MM.1S (cell line): Measurements from ENCODE around the gene OR8B12.

Experiments
- DNase-seq: peaks from one replicate; pipeline ENCODE4 v3.0.0-alpha.2; 2015
- H2AFZ ChIP-seq: fragments of 300-600 bp; sonication (generic); 2 replicates; pipeline ENCODE4 v1.6.0; 2016; ENCODE audit warnings: antibody characterized with exemption, low read length
- H3F3A ChIP-seq: fragments of 300-600 bp; sonication (generic); 2 replicates; pipeline ENCODE4 v1.6.1; 2016; ENCODE audit warnings: mild to moderate bottlenecking, antibody characterized with exemption, low read length, moderate library complexity, mixed read lengths; ENCODE audit not compliant: insufficient read depth
- H3K27ac ChIP-seq: fragments of 300-600 bp; sonication (generic); 2 replicates; pipeline ENCODE4 v1.5.1; 2016; ENCODE audit warnings: mild to moderate bottlenecking, low read length
- H3K27me3 ChIP-seq: fragments of 300-600 bp; sonication (generic); replicated peaks from 2 replicates; pipeline ENCODE4 v1.6.0; 2016; ENCODE audit warnings: low read length; ENCODE audit not compliant: insufficient read depth
- H3K36me3 ChIP-seq: fragments of 300-600 bp; sonication (generic); replicated peaks from 2 replicates; pipeline ENCODE4 v1.6.1; 2016; ENCODE audit warnings: mild to moderate bottlenecking, low read length, mixed read lengths; ENCODE audit not compliant: insufficient read depth
- H3K4me1 ChIP-seq: fragments of 300-600 bp; sonication (generic); 2 replicates; pipeline ENCODE4 v1.6.1; 2016; ENCODE audit warnings: low read length, mixed read lengths
- H3K4me2 ChIP-seq: fragments of 300-600 bp; sonication (generic); 2 replicates; pipeline ENCODE4 v1.6.0; 2016; ENCODE audit warnings: low read depth, low read length
- H3K4me3 ChIP-seq: fragments of 300-600 bp; sonication (generic); 2 replicates; pipeline ENCODE4 v1.5.1; 2016; ENCODE audit warnings: low read length, mixed read lengths
- H3K79me2 ChIP-seq: fragments of 300-600 bp; sonication (generic); 2 replicates; pipeline ENCODE4 v1.6.1; 2016; ENCODE audit warnings: mixed run types, low read length, mixed read lengths
- H3K9ac ChIP-seq: fragments of 300-600 bp; sonication (generic); 2 replicates; pipeline ENCODE4 v1.6.1; 2016; ENCODE audit warnings: low read length, mixed read lengths
- H3K9me2 ChIP-seq: fragments of 300-600 bp; sonication (generic); replicated peaks from 2 replicates; pipeline ENCODE4 v1.6.1; 2016; ENCODE audit warnings: mild to moderate bottlenecking, low read length, mixed read lengths; ENCODE audit not compliant: insufficient read depth
- H3K9me3 ChIP-seq: fragments of 300-600 bp; sonication (generic); replicated peaks from 2 replicates; pipeline ENCODE4 v1.6.1; 2016; ENCODE audit warnings: mild to moderate bottlenecking, low read length, mixed read lengths; ENCODE audit not compliant: insufficient read depth
- H4K20me1 ChIP-seq: fragments of 300-600 bp; sonication (generic); 2 replicates; pipeline ENCODE4 v1.6.1; 2016; ENCODE audit warnings: mild to moderate bottlenecking, low read length, moderate library complexity, mixed read lengths; ENCODE audit not compliant: insufficient read depth
- EZH2 ChIP-seq: fragments of 300-600 bp; sonication (generic); optimal IDR thresholded peaks from 2 replicates; pipeline ENCODE3; 2017; ENCODE audit warnings: low read depth, mild to moderate bottlenecking, antibody characterized with exemption, low read length, mixed read lengths
- EZH2phosphoT487 ChIP-seq: fragments of 300-600 bp; sonication (generic); IDR thresholded peaks from 2 replicates; pipeline ENCODE4 v1.6.1; 2018; ENCODE audit warnings: antibody characterized with exemption, low read length
- TF ChIP-seq, protein P1 (sequence below): fragments of 300-600 bp; sonication (generic); IDR thresholded peaks from 2 replicates; pipeline ENCODE4 v1.5.1; 2016; ENCODE audit warnings: antibody characterized with exemption, low read length, mixed read lengths

Gene OR8B12

DNA sequence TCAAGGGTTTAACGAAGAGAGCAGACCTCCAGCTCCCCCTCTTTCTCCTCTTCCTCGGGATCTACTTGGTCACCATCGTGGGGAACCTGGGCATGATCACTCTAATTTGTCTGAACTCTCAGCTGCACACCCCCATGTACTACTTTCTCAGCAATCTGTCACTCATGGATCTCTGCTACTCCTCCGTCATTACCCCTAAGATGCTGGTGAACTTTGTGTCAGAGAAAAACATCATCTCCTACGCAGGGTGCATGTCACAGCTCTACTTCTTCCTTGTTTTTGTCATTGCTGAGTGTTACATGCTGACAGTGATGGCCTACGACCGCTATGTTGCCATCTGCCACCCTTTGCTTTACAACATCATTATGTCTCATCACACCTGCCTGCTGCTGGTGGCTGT, 26.7 kb upstream of the OR8B12 start:
- Histone ChIP-seq H3K36me3 (no peaks in the 10 kb centered on the region), H3K4me1 (no peaks in the 10 kb centered on the region), H3K9ac (no peak overlapping the region), H3K27me3 (no peaks in the 10 kb centered on the region), H3K79me2 (no peaks in the 10 kb centered on the region), H2AFZ (no peak overlapping the region), H3K9me2 (no peaks in the 10 kb centered on the region), H4K20me1 (no peaks in the 10 kb centered on the region), H3K27ac (no peak overlapping the region), H3K4me2 (no peak overlapping the region), H3K9me3 (0 out of 2 replicates have a peak, but pooled peaks cover 2% of the 10 kb centered on the region), H3K4me3 (no peak overlapping the region), H3F3A (no peaks in the 10 kb centered on the region)
- TF ChIP-seq, protein P1, sequence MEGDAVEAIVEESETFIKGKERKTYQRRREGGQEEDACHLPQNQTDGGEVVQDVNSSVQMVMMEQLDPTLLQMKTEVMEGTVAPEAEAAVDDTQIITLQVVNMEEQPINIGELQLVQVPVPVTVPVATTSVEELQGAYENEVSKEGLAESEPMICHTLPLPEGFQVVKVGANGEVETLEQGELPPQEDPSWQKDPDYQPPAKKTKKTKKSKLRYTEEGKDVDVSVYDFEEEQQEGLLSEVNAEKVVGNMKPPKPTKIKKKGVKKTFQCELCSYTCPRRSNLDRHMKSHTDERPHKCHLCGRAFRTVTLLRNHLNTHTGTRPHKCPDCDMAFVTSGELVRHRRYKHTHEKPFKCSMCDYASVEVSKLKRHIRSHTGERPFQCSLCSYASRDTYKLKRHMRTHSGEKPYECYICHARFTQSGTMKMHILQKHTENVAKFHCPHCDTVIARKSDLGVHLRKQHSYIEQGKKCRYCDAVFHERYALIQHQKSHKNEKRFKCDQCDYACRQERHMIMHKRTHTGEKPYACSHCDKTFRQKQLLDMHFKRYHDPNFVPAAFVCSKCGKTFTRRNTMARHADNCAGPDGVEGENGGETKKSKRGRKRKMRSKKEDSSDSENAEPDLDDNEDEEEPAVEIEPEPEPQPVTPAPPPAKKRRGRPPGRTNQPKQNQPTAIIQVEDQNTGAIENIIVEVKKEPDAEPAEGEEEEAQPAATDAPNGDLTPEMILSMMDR, result no peak
- no peak for TF ChIP-seq EZH2
- no peak for TF ChIP-seq EZH2phosphoT487
- no peak for DNase-seq

DNA sequence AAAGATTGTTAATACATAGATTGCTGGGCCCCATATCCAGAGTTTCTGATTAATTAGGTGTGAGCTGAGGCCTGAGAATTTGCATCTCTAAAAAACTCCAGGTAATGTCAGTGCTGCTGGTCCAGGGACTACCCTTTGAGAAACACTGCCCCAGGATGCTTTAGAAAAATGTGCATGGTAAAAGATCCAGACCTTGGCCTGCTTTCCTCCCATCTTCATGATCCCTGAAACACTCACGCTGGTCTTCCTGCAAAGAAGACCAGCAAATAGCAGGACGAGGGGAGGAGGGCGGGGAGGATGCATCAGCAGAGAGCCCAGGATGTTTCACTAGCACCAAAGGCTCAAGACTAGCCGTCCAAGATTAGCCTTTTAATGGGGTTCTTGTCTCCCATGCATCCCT, 26.2 kb upstream of the OR8B12 start, which contains the start of gene OR8A1:
TSS of gene OR8A1 (plus strand) at position 301 of the 400 bp plus-strand sequence. CDS start 123 bp downstream, outside the sequence.
- H3K27ac ChIP-seq, result no peak within 1 kb of the TSS
- no peak for TF ChIP-seq EZH2
- no peak for TF ChIP-seq EZH2phosphoT487
- TF ChIP-seq, protein P1, result no peak
- H3K79me2 ChIP-seq, result no peaks in the 10 kb centered on the region
- no peak within 1 kb of the TSS for H3K4me3 ChIP-seq
- H4K20me1 ChIP-seq, result no peaks in the 10 kb centered on the region
- no peak within 1 kb of the TSS for H2AFZ ChIP-seq
- no peaks in the 10 kb centered on the region for H3F3A ChIP-seq
- H3K9ac ChIP-seq, result no peak within 1 kb of the TSS
- no peaks in the 10 kb centered on the region for H3K27me3 ChIP-seq
- no peak within 1 kb of the TSS for H3K4me2 ChIP-seq
- no peak for DNase-seq
- H3K36me3 ChIP-seq, result no peaks in the 10 kb centered on the region
- H3K9me2 ChIP-seq, result no peaks in the 10 kb centered on the region
- H3K4me1 ChIP-seq, result no peaks in the 10 kb centered on the region
- H3K9me3 ChIP-seq, result 0 out of 2 replicates have a peak, but pooled peaks cover 2% of the 10 kb centered on the region

DNA sequence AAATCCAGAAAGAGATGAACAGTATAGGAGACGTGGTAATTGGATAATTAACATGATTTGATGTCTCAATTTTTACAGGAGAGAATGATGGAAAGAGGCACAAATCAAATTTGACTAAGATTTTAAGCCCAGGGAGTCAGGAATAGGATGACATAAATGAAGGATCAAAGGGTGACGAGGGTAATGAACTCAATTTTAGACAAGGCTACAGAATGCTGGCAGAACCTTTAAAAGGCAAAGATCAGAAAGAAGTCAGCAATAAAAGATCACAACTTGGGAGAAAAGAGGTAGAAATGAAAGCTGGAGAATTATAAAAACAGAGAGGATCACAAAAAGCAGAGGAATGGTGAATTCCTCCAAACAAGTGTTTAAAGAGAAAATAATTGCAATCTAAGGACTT, 13.4 kb upstream of the OR8B12 start:
- TF ChIP-seq EZH2phosphoT487, result no peak
- TF ChIP-seq, protein P1, result no peak
- H3K9me2 ChIP-seq, result no peaks in the 10 kb centered on the region

More for the DNA sequence above, 13.4 kb upstream of the OR8B12 start:
- Histone ChIP-seq H3K27me3 (no peaks in the 10 kb centered on the region), H3K79me2 (no peaks in the 10 kb centered on the region), H2AFZ (no peak overlapping the region), H3K9me3 (no peaks in the 10 kb centered on the region), H3K9ac (no peak overlapping the region), H3K36me3 (no peaks in the 10 kb centered on the region), H3K4me2 (no peak overlapping the region), H3F3A (no peaks in the 10 kb centered on the region), H4K20me1 (no peaks in the 10 kb centered on the region), H3K27ac (no peak overlapping the region), H3K4me3 (no peak overlapping the region), H3K4me1 (no peaks in the 10 kb centered on the region)
- no peak for DNase-seq
